Smooth muscle cell (in vitro differentiated cells): ENCODE measurements around the gene PPP1CC. TPM values are rescaled to one million over a fixed set of nuclear protein-coding genes. Genes with fewer than 3 reads are reported as not detected.

Source experiments
- DNase-seq: peaks from one replicate; lab custom pipeline; 2025; ENCODE audit not compliant: unreplicated experiment; lab: John Stamatoyannopoulos, UW
- H2AFZ ChIP-seq: fragments of 200-600 bp; sonication (generic); 2 replicates; pipeline ENCODE4 v1.6.0; 2016; ENCODE audit warnings: antibody characterized with exemption, low read depth, mild to moderate bottlenecking
- H3F3A ChIP-seq: fragments of 200-600 bp; sonication (generic); 2 replicates; pipeline ENCODE4 v1.6.0; 2017; ENCODE audit warnings: antibody characterized with exemption, low read depth
- H3K27ac ChIP-seq: fragments of 200-600 bp; sonication (generic); 2 replicates; pipeline ENCODE4 v1.5.1; 2016; ENCODE audit warnings: low read depth, mild to moderate bottlenecking
- H3K27me3 ChIP-seq: fragments of 200-600 bp; sonication (generic); 2 replicates; pipeline ENCODE4 v1.6.1; 2016; ENCODE audit warnings: low read depth, mild to moderate bottlenecking
- H3K36me3 ChIP-seq: fragments of 200-600 bp; sonication (generic); 2 replicates; pipeline ENCODE4 v1.5.1; 2016; ENCODE audit warnings: low read depth
- H3K4me1 ChIP-seq: fragments of 200-600 bp; sonication (generic); 2 replicates; pipeline ENCODE4 v1.5.1; 2016; ENCODE audit warnings: low read depth
- H3K4me2 ChIP-seq: fragments of 200-600 bp; sonication (generic); 2 replicates; pipeline ENCODE4 v1.6.0; 2016; ENCODE audit warnings: mild to moderate bottlenecking
- H3K4me3 ChIP-seq: fragments of 200-600 bp; sonication (generic); 2 replicates; pipeline ENCODE4 v1.5.1; 2016; ENCODE audit warnings: mild to moderate bottlenecking
- H3K79me2 ChIP-seq: fragments of 200-600 bp; sonication (generic); 2 replicates; pipeline ENCODE4 v1.6.0; 2016; ENCODE audit warnings: low read depth, mild to moderate bottlenecking
- H3K9ac ChIP-seq: fragments of 200-600 bp; sonication (generic); 2 replicates; pipeline ENCODE4 v1.6.0; 2016; ENCODE audit warnings: low read depth
- H3K9me3 ChIP-seq: fragments of 200-600 bp; sonication (generic); replicated peaks from 2 replicates; pipeline ENCODE4 v1.5.1; 2016; ENCODE audit warnings: low read depth
- H4K20me1 ChIP-seq: fragments of 200-600 bp; sonication (generic); 2 replicates; pipeline ENCODE4 v1.6.0; 2016; ENCODE audit warnings: low read depth
- CTCF ChIP-seq: fragments of 200-600 bp; sonication (generic); IDR thresholded peaks from 2 replicates; pipeline ENCODE4 v1.5.1; 2017; ENCODE audit warnings: borderline replicate concordance, mild to moderate bottlenecking, antibody characterized with exemption; ENCODE audit not compliant: insufficient read depth, poor library complexity, severe bottlenecking
- WGBS: methylation state at CpG from one replicate; pipeline ENCODE4 v1.1.7; 2016; ENCODE audit warnings: low lambda C conversion rate; 5-methylcytosine and 5-hydroxymethylcytosine counted together
- polyA plus RNA-seq: library from polyadenylated mRNA; unstranded; fragments of >200 nt; fragmentation: Nextera tagmentation; extraction: Ambion mirVana; gene quantifications from 2 replicates; pipeline ENCODE4 v1.2.1, GENCODE V29; 2016
- total RNA-seq: library from RNA; depleted of rRNA; stranded (reverse); fragments of >200 nt; gene quantifications from 2 replicates; pipeline ENCODE4 v1.2.3, GENCODE V29; 2014

Gene PPP1CC
- total and polyA plus RNA-seq, 2 experiments from 2014 or later: 34.9 to 105 TPM

- Histone ChIP-seq H3K9me3 (no peaks in the 10 kb centered on the region), H4K20me1 (no peaks in the 10 kb centered on the region), H3F3A (no peaks in the 10 kb centered on the region), H3K4me2 (no peak overlapping the region), H3K27me3 (no peaks in the 10 kb centered on the region), H3K79me2 (no peaks in the 10 kb centered on the region), H2AFZ (no peak overlapping the region), H3K4me1 (no peaks in the 10 kb centered on the region), H3K4me3 (no peak overlapping the region), H3K9ac (no peak overlapping the region), H3K27ac (no peak overlapping the region), H3K36me3 (no peaks in the 10 kb centered on the region)
- 96% methylated on average over 4 of the region's 4 CpGs for WGBS
- TF ChIP-seq CTCF: no peak
- DNase-seq: no peak
These were observed 33.8 kb downstream of the PPP1CC start for GRCh38 chr12:110708917-110709316.

GRCh38 chr12:110705309-110705708, 37.4 kb downstream of the PPP1CC start:
- Histone ChIP-seq H3K36me3 (no peaks in the 10 kb centered on the region), H3K4me3 (no peak overlapping the region), H3K27me3 (no peaks in the 10 kb centered on the region), H3K4me1 (no peaks in the 10 kb centered on the region), H3F3A (no peaks in the 10 kb centered on the region), H3K9ac (no peak overlapping the region), H3K27ac (no peak overlapping the region), H2AFZ (no peak overlapping the region), H3K9me3 (no peaks in the 10 kb centered on the region), H3K79me2 (no peaks in the 10 kb centered on the region), H3K4me2 (no peak overlapping the region), H4K20me1 (no peaks in the 10 kb centered on the region)
- no peak for TF ChIP-seq CTCF
- DNase-seq: no peak
- 78% methylated on average over 3 of the region's 3 CpGs for WGBS

GRCh38 chr12:110704750-110705149, 37.9 kb downstream of the PPP1CC start:
- Histone ChIP-seq H3K27me3 (no peaks in the 10 kb centered on the region), H3K4me3 (no peak overlapping the region), H3K9ac (no peak overlapping the region), H3K4me1 (no peaks in the 10 kb centered on the region), H4K20me1 (no peaks in the 10 kb centered on the region), H3K9me3 (no peaks in the 10 kb centered on the region), H3K36me3 (no peaks in the 10 kb centered on the region), H3K27ac (no peak overlapping the region), H3K4me2 (no peak overlapping the region), H3K79me2 (no peaks in the 10 kb centered on the region), H2AFZ (no peak overlapping the region), H3F3A (no peaks in the 10 kb centered on the region)
- DNase-seq: no peak
- TF ChIP-seq CTCF: no peak
- WGBS: 51% methylated on average over 5 of the region's 5 CpGs

- WGBS: 92% methylated on average over 5 of the region's 5 CpGs
- H4K20me1 ChIP-seq: no peaks in the 10 kb centered on the region
- H3K27me3 ChIP-seq: no peaks in the 10 kb centered on the region
- no peaks in the 10 kb centered on the region for H3K36me3 ChIP-seq
- no peaks in the 10 kb centered on the region for H3F3A ChIP-seq
- H3K9ac ChIP-seq: no peak overlapping the region
- no peak for TF ChIP-seq CTCF
- no peaks in the 10 kb centered on the region for H3K79me2 ChIP-seq
- no peak overlapping the region for H3K4me3 ChIP-seq
- H3K27ac ChIP-seq: no peak overlapping the region
- no peaks in the 10 kb centered on the region for H3K9me3 ChIP-seq
- H3K4me2 ChIP-seq: no peak overlapping the region
- no peak for DNase-seq
- no peak overlapping the region for H2AFZ ChIP-seq
- no peaks in the 10 kb centered on the region for H3K4me1 ChIP-seq
These were observed 38.5 kb downstream of the PPP1CC start for GRCh38 chr12:110704231-110704630.
